HepG2 (cell line): ENCODE data around the gene PADI1. TPM values are rescaled to one million over a fixed set of nuclear protein-coding genes. Genes with fewer than 3 reads are reported as not detected.

Source experiments
- ARID3A ChIP-seq: IDR thresholded peaks from 2 replicates; pipeline ENCODE4 v1.6.1; 2012; ENCODE audit warnings: low read depth, low read length, improper control_type of control experiment
- ARNT ChIP-seq: fragments of 450-650 bp; IDR thresholded peaks from 2 replicates; pipeline ENCODE4 v1.6.1; 2017
- EEA1 ChIP-seq: sonication (generic); formaldehyde crosslinking; IDR thresholded peaks from 2 replicates; pipeline ENCODE4 v1.5.1; 2020; ENCODE audit warnings: mild to moderate bottlenecking, missing genetic modification reagents, borderline replicate concordance
- ISL2 ChIP-seq: sonication (generic); formaldehyde crosslinking; IDR thresholded peaks from 2 replicates; pipeline ENCODE4 v1.5.0; 2020; ENCODE audit warnings: missing genetic modification reagents
- NFKB2 ChIP-seq: sonication (generic); formaldehyde crosslinking; IDR thresholded peaks from 2 replicates; pipeline ENCODE4 v1.4.0; 2020; ENCODE audit warnings: missing genetic modification reagents, borderline replicate concordance
- NFKBIZ ChIP-seq: IDR thresholded peaks from 2 replicates; pipeline ENCODE4 v1.6.1; 2018; ENCODE audit warnings: missing genetic modification reagents, missing compliant biosample characterization
- PAWR ChIP-seq: sonication (generic); formaldehyde crosslinking; IDR thresholded peaks from 2 replicates; pipeline ENCODE4 v1.4.0; 2020; ENCODE audit warnings: missing genetic modification reagents, mild to moderate bottlenecking, borderline replicate concordance
- ZNF33B ChIP-seq: sonication (generic); formaldehyde crosslinking; IDR thresholded peaks from 2 replicates; pipeline ENCODE4 v1.5.1; 2020; ENCODE audit warnings: mild to moderate bottlenecking, missing genetic modification reagents
- ZNF451 ChIP-seq: sonication (generic); formaldehyde crosslinking; IDR thresholded peaks from 2 replicates; pipeline ENCODE4 v1.5.0; 2020; ENCODE audit warnings: mild to moderate bottlenecking, missing genetic modification reagents
- ZNF574 ChIP-seq: sonication (generic); formaldehyde crosslinking; IDR thresholded peaks from 2 replicates; pipeline ENCODE4 v1.4.0; 2020; ENCODE audit warnings: missing genetic modification reagents
- ZNF577 ChIP-seq: sonication (generic); formaldehyde crosslinking; IDR thresholded peaks from 2 replicates; pipeline ENCODE4 v1.4.0; 2020; ENCODE audit warnings: mild to moderate bottlenecking, low read depth, missing genetic modification reagents, borderline replicate concordance
- polyA plus RNA-seq, 8 experiments: library from polyadenylated mRNA; depleted of rRNA in 3 of 8; stranded (reverse) in 7 of 8; unstranded in 1 of 8; fragments of >200 nt; fragmentation: Illumina TruSeq in 4 of 8; extraction: Trizol in 4 of 8; gene quantifications; 2 replicates each; pipeline versions ENCODE4 v1.2.1 to v1.2.3, GENCODE V29; 2011 to 2016; ENCODE audit warnings: low read depth in 4 of 8, missing spikeins in 1 of 8, mixed read lengths in 1 of 8; ENCODE audit not compliant: insufficient read depth in 1 of 8
- total RNA-seq, 5 experiments: library from RNA; depleted of rRNA; stranded (reverse); fragments of >200 nt; fragmentation: Illumina TruSeq; extraction: Trizol; gene quantifications; 2 replicates each; pipeline ENCODE4 v1.2.3, GENCODE V29; 2016; ENCODE audit warnings: low read depth in 1 of 5

PADI1 gene
- total and polyA plus RNA-seq, 2 of the 13 experiments (the other 11 are each of a cell fraction or from before 2014, with no cell fraction given): not detected

- no peak for TF ChIP-seq ARID3A
- no peak for TF ChIP-seq PAWR (CRISPR knock-in tag)
- TF ChIP-seq EEA1: no peak
- no peak for TF ChIP-seq ZNF577 (CRISPR knock-in tag)
- TF ChIP-seq ARNT: no peak
- TF ChIP-seq ZNF574 (CRISPR knock-in tag): no peak
- TF ChIP-seq NFKB2 (CRISPR knock-in tag): no peak
- TF ChIP-seq ZNF33B (CRISPR knock-in tag): no peak
- TF ChIP-seq ZNF451 (CRISPR knock-in tag): no peak
- TF ChIP-seq ISL2: no peak
- TF ChIP-seq NFKBIZ (CRISPR knock-in tag): no peak
Observed at GRCh38 chr1:17208546-17208945, 3.6 kb downstream of the PADI1 start (continued).
